ENCODE results near the gene DAGLA. TPM values are rescaled to one million over a fixed set of nuclear protein-coding genes. Genes with fewer than 3 reads are reported as not detected.

DAGLA gene
- total RNA-seq, 1 donor from 2014 or later: 4.8 TPM

DNA sequence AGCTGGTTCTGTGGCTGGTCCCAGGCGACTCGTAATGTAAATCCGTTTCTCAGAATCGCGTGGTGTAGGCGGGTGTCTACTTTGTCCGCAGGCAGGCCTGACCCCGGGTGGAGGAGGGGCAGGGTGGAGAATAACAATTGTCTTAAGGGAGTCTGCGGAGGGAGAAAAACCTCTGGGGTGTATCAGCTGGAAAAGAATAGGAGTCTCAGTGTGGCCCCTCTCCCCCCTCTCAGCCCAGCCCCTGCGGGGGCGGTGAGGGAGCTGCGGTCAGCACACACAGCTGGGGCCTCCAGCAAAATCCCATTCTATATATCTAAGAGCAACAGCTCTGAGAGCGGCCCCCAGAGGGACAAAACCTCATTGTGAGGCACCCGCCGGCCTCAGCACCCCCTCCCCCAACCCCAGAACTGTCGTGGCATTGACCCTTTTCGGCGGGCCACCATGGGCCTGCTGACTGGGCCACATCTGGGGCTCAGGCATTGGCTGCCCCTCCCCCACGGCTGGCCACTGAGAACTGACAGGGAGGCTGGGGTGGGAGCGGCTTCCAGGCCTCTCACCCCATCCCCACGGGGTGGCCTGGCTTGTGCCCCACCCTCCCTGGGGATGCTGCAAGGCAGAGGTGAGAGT is 69.5 kb downstream of the DAGLA start:
- no peak for DNase-seq (ENCODE audit: low spot score)
- H3K27me3 Mint-ChIP-seq (ENCODE audit: low read depth): peaks cover 4% of the 10 kb centered on the region
- no peak overlapping the region for H3K27ac Mint-ChIP-seq (ENCODE audit: unreplicated experiment)
- H3K36me3 Mint-ChIP-seq (ENCODE audit: low read depth): no peaks in the 10 kb centered on the region
- no peak overlapping the region for H3K4me3 Mint-ChIP-seq (ENCODE audit: unreplicated experiment)
- peaks cover 6% of the 10 kb centered on the region for H3K4me1 Mint-ChIP-seq (ENCODE audit: low read depth)
- no peaks in the 10 kb centered on the region for H3K9me3 Mint-ChIP-seq (ENCODE audit: low read depth)
- TF ChIP-seq CTCF (IDR thresholded peaks at IDR 0.05): no peak

GRCh38 chr11:61750631-61751273 is 70.6 kb downstream of the DAGLA start:
- Mint-ChIP-seq H3K4me1 (ENCODE audit: low read depth) (peaks cover 6% of the 10 kb centered on the region), H3K4me3 (ENCODE audit: unreplicated experiment) (no peak overlapping the region), H3K9me3 (ENCODE audit: low read depth) (no peaks in the 10 kb centered on the region), H3K36me3 (ENCODE audit: low read depth) (no peaks in the 10 kb centered on the region), H3K27ac (ENCODE audit: unreplicated experiment) (no peak overlapping the region), H3K27me3 (ENCODE audit: low read depth) (peaks cover 4% of the 10 kb centered on the region)
- TF ChIP-seq CTCF (IDR thresholded peaks at IDR 0.05): no peak
- no peak for DNase-seq (ENCODE audit: low spot score)

GRCh38 chr11:61751384-61751783 is 71.2 kb downstream of the DAGLA start:
- Mint-ChIP-seq H3K4me3 (ENCODE audit: unreplicated experiment) (peak overlapping the region; percentile 21), H3K27me3 (ENCODE audit: low read depth) (peaks cover 4% of the 10 kb centered on the region), H3K27ac (ENCODE audit: unreplicated experiment) (no peak overlapping the region), H3K36me3 (ENCODE audit: low read depth) (no peaks in the 10 kb centered on the region), H3K4me1 (ENCODE audit: low read depth) (peaks cover 12% of the 10 kb centered on the region), H3K9me3 (ENCODE audit: low read depth) (no peaks in the 10 kb centered on the region)
- no peak for TF ChIP-seq CTCF (IDR thresholded peaks at IDR 0.05)
- no peak for DNase-seq (ENCODE audit: low spot score)

- no peak within 1 kb of the TSS for H3K27ac Mint-ChIP-seq (ENCODE audit: unreplicated experiment)
These were observed 72.1 kb downstream of the DAGLA start, which contains the start of gene MYRF for GRCh38 chr11:61752117-61752924. Gene MYRF, plus strand, starts transcription at chr11:61752636. Its CDS starts 109 bp downstream, at chr11:61752745.

More at GRCh38 chr11:61752117-61752924, 72.1 kb downstream of the DAGLA start, which contains the start of gene MYRF:
- peak; percentile 78 for TF ChIP-seq CTCF (IDR thresholded peaks at IDR 0.05)
- no peaks in the 10 kb centered on the region for H3K9me3 Mint-ChIP-seq (ENCODE audit: low read depth)
- no peaks in the 10 kb centered on the region for H3K36me3 Mint-ChIP-seq (ENCODE audit: low read depth)
- peak within 1 kb of the TSS; percentile 67 for H3K4me3 Mint-ChIP-seq (ENCODE audit: unreplicated experiment)
- peaks cover 15% of the 10 kb centered on the region for H3K4me1 Mint-ChIP-seq (ENCODE audit: low read depth)
- H3K27me3 Mint-ChIP-seq (ENCODE audit: low read depth): peaks cover 4% of the 10 kb centered on the region
- DNase-seq (ENCODE audit: low spot score): no peak
